ENCODE data around the gene MCM9. TPM values are rescaled to one million over a fixed set of nuclear protein-coding genes. Genes with fewer than 3 reads are reported as not detected.

MCM9 gene
- total RNA-seq, 1 donor from 2014 or later: 29.0 TPM

GRCh38 chr6:118932421-118932820 lies 2.5 kb downstream of the MCM9 start:
- Mint-ChIP-seq H3K4me1 (peaks cover 18% of the 10 kb centered on the region), H3K9me3 (peaks cover 9% of the 10 kb centered on the region), H3K4me3 (no peak overlapping the region), H3K27me3 (ENCODE audit: insufficient read depth, low read depth) (peaks cover 4% of the 10 kb centered on the region), H3K27ac (no peak overlapping the region), H3K36me3 (peaks cover 20% of the 10 kb centered on the region)
- H3K9me3 ChIP-seq (ENCODE audit: low read depth): no peaks in the 10 kb centered on the region
- H3K27ac ChIP-seq: no peak overlapping the region
- peaks cover 3% of the 10 kb centered on the region for H4K20me1 ChIP-seq (ENCODE audit: low read depth)
- peaks cover 35% of the 10 kb centered on the region for H3K79me2 ChIP-seq (ENCODE audit: low read depth)
- TF ChIP-seq CTCF (IDR thresholded peaks at IDR 0.05) (no peak), EZH2phosphoT487 (IDR thresholded peaks at IDR 0.05) (no peak), EZH2 (IDR thresholded peaks at IDR 0.05) (no peak)
- peaks cover 11% of the 10 kb centered on the region for H3F3A ChIP-seq (ENCODE audit: low read depth)
- no peak overlapping the region for H2AFZ ChIP-seq (replicated peaks)
- H3K4me2 ChIP-seq: no peak overlapping the region
- H3K9ac ChIP-seq: no peak overlapping the region
- H3K4me1 ChIP-seq: peaks cover 7% of the 10 kb centered on the region
- no peaks in the 10 kb centered on the region for H3K36me3 ChIP-seq
- H3K4me3 ChIP-seq: no peak overlapping the region
- no peaks in the 10 kb centered on the region for H3K27me3 ChIP-seq
- no peak for DNase-seq (ENCODE audit: low spot score)

- Histone ChIP-seq H3K79me2 (ENCODE audit: low read depth) (peaks cover 27% of the 10 kb centered on the region), H3K9ac (no peak overlapping the region), H2AFZ (replicated peaks) (no peak overlapping the region), H3F3A (ENCODE audit: low read depth) (peaks cover 11% of the 10 kb centered on the region), H3K27ac (no peak overlapping the region), H3K36me3 (peaks cover 2% of the 10 kb centered on the region), H3K27me3 (no peaks in the 10 kb centered on the region), H3K4me1 (peaks cover 7% of the 10 kb centered on the region), H3K4me3 (no peak overlapping the region), H3K4me2 (no peak overlapping the region), H3K9me3 (ENCODE audit: low read depth) (no peaks in the 10 kb centered on the region), H4K20me1 (ENCODE audit: low read depth) (peaks cover 3% of the 10 kb centered on the region)
- peaks cover 18% of the 10 kb centered on the region for H3K36me3 Mint-ChIP-seq
- H3K4me1 Mint-ChIP-seq: peaks cover 18% of the 10 kb centered on the region
- no peak for DNase-seq (ENCODE audit: low spot score)
- H3K9me3 Mint-ChIP-seq: peaks cover 2% of the 10 kb centered on the region
- H3K27me3 Mint-ChIP-seq (ENCODE audit: insufficient read depth, low read depth): peaks cover 4% of the 10 kb centered on the region
- TF ChIP-seq EZH2phosphoT487 (IDR thresholded peaks at IDR 0.05): no peak
- no peak for TF ChIP-seq CTCF (IDR thresholded peaks at IDR 0.05)
- TF ChIP-seq EZH2 (IDR thresholded peaks at IDR 0.05): no peak
- no peak overlapping the region for H3K27ac Mint-ChIP-seq
- H3K4me3 Mint-ChIP-seq: no peak overlapping the region
Observed at GRCh38 chr6:118931436-118931835, 3.5 kb downstream of the MCM9 start.

GRCh38 chr6:118930680-118931079 lies 4.3 kb downstream of the MCM9 start:
- Histone ChIP-seq H2AFZ (replicated peaks) (no peak overlapping the region), H3K4me2 (no peak overlapping the region), H3K9ac (no peak overlapping the region), H3K79me2 (ENCODE audit: low read depth) (peaks cover 19% of the 10 kb centered on the region), H3K9me3 (ENCODE audit: low read depth) (no peaks in the 10 kb centered on the region), H3K4me3 (no peak overlapping the region), H3K27ac (no peak overlapping the region), H3K27me3 (no peaks in the 10 kb centered on the region), H3F3A (ENCODE audit: low read depth) (peaks cover 10% of the 10 kb centered on the region), H4K20me1 (ENCODE audit: low read depth) (peaks cover 3% of the 10 kb centered on the region), H3K36me3 (peaks cover 7% of the 10 kb centered on the region), H3K4me1 (peaks cover 4% of the 10 kb centered on the region)
- no peak overlapping the region for H3K4me3 Mint-ChIP-seq
- DNase-seq (ENCODE audit: low spot score): no peak
- no peaks in the 10 kb centered on the region for H3K9me3 Mint-ChIP-seq
- TF ChIP-seq CTCF (IDR thresholded peaks at IDR 0.05) (no peak), EZH2phosphoT487 (IDR thresholded peaks at IDR 0.05) (no peak), EZH2 (IDR thresholded peaks at IDR 0.05) (no peak)
- H3K36me3 Mint-ChIP-seq: peaks cover 21% of the 10 kb centered on the region
- peaks cover 14% of the 10 kb centered on the region for H3K4me1 Mint-ChIP-seq
- H3K27me3 Mint-ChIP-seq (ENCODE audit: insufficient read depth, low read depth): peaks cover 4% of the 10 kb centered on the region
- no peak overlapping the region for H3K27ac Mint-ChIP-seq
